GM21576 (cell line): Measurements from ENCODE around the gene CRYBG1.

Source experiments
- ATAC-seq: cut with Tn5 transposase; IDR thresholded peaks from one replicate; pipeline ENCODE4 v1.9.1; 2021; ENCODE audit warnings: mild to moderate bottlenecking, moderate library complexity; ENCODE audit not compliant: unreplicated experiment

The CRYBG1 gene

GRCh38 chr6:106520711-106521401, 160.3 kb downstream of the CRYBG1 start:
- peak; percentile 58 for ATAC-seq

DNA sequence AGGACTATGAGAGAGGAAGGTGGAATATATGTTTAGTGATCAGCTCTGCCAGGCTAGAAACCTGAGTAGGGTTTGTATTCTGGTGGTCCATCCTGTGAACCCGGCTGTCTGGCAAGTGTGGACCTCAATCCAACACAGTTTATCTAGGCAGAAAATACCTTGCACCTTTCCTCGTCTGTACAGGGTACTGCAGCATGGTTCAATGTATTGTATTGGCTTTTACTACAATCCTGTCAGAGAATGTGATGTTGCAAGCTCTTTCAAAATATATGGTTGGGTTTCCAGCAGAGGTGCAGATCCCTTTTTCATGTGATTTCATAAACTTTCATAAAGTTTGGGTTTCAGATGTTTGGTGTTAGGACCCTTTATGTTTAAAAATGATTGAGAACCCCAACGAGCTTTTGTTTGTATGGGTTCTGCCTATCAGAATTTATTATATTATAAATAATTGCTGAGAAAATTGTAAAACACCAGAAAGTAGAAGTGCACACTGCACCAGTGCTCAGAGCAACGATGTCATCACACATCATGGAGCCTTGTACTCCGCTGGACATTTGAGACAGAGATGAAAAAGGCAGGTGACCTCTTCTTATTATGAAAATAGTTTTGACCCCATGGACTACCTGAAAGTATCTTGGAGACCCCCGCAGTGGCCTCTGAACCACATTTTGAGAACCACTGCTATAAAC, 162.2 kb downstream of the CRYBG1 start:
- ATAC-seq = no peak

DNA sequence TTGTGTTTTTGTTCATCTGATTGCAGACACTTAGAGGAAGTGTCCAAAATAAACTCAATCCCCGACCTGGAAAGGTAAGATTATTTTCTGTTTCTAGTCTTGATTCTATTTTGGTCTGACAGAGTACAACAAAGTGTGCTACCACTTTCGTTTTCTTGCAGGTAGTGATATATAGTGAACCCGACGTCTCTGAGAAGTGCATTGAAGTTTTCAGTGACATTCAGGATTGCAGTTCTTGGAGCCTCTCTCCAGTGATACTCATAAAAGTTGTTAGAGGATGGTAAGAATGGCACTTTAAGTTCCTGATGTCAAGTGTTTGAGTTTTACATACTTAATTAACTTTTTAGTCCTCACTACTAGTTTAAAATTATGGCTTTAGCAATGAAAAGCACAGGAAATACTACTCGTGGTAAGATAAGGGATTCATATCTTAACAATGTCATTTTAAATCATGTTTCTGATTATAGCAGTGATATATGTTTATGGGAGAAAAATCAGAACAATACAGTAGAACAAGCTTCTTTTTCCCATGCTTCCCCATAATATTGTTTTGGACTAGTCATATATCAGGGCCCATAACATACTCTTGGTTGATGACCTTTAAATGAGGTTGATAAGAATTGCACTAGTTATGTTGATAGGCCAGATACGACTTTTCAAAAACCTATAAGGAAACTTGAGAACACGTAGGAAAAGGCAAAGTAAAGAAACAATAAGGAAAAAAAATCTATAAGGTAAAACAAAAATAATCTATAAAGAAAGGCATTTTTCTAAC, 164.8 kb downstream of the CRYBG1 start:
- peak; percentile 45 for ATAC-seq

DNA sequence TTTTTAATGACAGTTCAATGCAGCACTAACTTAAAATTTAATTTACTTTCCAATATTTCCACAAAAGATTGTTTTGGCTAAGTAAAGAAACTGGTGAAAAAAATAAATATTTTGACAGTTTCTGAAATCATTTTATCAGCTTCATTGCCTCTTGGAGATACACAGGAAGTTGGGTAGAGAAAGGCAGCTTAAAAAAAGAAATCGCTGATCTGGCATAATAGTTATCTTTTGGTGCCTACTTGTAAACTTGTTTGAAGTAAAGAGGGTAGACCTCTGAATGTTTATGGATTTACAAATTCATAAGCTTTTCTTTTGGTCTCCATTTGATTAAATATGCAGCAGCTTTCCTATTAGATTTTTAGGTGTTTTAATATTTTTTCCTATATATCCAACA, 165.4 kb downstream of the CRYBG1 start:
- ATAC-seq = no peak

- no peak for ATAC-seq
Observed at GRCh38 chr6:106527117-106527516, 166.6 kb downstream of the CRYBG1 start.

DNA sequence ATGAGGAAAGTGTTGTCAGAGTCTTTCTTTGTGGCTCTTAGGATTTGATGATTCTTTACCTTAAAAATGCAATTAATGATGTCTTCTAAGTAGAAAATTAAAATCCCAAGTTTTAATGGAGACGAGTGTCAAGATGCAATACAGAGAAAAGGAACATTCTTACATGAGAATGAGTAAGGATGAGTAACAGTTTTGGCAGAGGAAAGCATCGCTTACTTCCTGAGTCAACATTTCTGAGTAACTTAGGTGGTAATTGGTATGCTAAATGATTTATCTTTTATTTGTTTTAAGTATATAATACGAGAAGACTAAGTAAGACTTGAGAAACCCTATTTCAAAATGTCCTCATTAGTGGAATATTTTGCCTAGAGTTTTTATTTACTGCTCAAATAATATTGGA, 167.5 kb downstream of the CRYBG1 start:
- no peak for ATAC-seq

DNA sequence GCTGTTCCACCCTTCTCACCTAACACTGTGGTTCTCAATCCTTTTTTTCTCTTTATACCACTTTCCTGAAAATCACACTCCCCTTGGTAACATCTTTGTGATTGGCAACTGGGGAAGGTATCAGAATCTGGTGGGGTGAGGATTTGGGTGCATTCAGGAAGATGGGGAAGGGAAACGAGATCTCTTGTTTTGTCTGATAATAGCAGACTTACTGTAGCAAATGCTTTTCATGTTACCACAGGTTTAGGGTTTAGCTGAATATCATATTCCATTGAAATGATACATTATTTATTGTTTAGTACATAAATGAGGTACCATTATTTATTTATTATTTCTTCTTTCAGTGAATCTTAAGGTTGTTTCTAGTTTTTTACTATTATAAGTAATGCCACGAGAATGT, 168.0 kb downstream of the CRYBG1 start:
- ATAC-seq = no peak

- ATAC-seq = no peak
Observed at GRCh38 chr6:106529438-106529837, 168.9 kb downstream of the CRYBG1 start.

DNA sequence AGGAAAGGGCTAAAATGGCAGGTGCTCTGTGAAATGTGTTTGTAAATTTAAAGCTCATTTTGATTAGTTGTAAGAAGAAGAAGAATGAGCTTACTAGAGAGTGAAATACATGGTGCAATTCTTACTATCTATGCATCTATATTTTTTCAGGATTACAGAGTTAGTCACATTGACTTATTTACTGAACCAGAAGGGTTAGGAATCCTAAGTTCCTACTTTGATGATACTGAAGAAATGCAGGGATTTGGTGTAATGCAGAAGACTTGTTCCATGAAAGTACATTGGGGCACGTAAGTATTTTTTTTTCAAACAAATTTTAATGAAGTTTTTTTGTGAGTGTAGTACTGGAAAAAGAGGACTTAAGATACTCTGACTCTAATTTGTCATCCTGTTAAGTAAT, 169.5 kb downstream of the CRYBG1 start:
- ATAC-seq = no peak

DNA sequence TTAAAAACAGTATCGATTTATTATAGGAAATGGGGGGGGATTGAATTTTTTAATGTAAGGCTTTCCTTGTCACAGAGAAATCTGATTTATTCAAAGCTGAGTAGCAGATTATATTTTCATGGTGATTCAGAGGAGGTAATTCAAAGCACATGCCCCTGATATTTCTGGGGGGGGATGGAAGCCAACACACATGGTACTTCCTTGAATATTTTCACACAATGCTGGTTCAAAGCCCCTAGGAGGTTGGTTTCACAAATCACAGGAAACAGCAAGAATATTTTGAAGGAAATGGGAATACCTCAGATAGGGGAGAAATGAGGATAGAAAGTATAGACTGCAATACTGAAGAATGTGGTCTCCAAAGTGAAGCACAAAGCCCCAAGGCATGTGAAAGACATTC, 170.0 kb downstream of the CRYBG1 start:
- ATAC-seq = no peak

DNA sequence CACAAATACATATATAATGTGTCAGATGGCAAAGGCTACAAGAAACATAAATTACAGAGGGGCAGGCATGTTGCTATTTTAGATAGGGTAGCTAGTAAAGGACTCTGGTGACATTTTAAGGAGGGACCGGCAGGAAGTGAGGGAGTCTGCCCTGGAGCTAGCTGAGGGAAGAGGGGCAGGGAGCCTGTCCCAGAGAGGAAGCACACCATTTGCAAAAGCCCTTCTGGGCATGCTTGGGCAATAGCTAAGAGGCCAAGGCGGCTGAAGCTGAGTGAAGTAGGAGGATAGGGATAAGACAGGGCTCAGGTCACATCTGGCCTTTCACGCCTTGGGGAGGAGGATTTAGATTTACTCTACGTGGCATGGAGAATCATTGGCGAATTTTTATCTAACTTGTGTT, 172.5 kb downstream of the CRYBG1 start:
- ATAC-seq = no peak

- ATAC-seq = no peak
Observed at GRCh38 chr6:106534004-106534403, 173.5 kb downstream of the CRYBG1 start.

GRCh38 chr6:106534564-106534982, 174.1 kb downstream of the CRYBG1 start:
- ATAC-seq = no peak

DNA sequence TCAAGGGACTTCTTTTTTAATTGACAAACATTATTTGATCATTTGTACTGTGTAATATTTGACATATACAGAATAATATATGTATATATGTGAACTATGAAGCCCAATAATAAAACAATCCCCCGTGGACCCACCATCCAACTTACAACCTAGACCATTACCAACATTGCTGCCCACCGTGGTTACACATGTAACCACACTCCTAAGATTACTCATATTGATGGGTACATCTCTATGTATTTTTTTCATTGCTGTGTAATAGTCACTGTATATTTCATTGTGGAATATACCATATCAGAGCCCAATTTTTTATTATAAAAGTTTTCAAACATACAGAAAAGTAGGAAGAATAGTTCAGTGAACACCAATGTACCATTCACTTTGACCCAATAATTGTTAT, 174.5 kb downstream of the CRYBG1 start:
- ATAC-seq = no peak

DNA sequence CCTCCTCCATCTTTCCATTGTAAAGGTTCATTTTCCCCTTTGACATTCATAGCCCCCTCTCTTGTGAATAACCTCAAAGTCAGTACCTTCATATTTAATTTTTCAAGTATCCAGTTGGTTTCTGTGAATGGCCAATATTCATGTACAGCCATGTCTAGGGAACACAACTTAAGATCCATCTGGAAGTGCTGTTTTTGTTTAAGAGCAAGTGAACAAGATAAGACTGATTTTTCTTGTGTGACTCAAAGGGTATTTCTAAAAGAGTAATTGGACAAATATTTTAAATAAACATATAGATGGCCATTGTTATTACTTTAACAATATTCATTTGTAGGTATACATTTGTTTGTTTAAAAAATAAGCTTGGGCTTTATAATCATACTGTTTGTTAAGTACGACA, 175.8 kb downstream of the CRYBG1 start:
- ATAC-seq = no peak

GRCh38 chr6:106536851-106537250, 176.3 kb downstream of the CRYBG1 start:
- no peak for ATAC-seq

- ATAC-seq = no peak
Observed at GRCh38 chr6:106537662-106538061, 177.1 kb downstream of the CRYBG1 start.

DNA sequence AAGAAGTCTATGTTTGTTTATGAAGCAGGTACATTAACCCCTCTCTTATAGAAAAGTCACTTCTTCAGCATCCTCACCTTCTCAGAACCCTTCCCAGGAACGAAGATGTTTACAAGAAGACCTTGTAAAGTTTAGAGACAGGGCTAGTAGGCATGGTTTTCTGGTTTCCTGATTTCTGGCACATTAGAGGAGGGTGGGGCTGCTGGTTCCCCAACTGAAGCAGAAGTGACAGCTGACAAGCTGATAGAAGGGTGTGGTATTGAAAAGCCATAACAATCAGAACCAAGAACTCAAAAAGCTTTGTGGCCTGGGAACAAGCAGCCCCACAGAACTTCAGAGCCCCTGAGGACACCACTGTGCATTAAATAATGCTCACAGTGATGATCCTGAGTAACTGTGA, 177.6 kb downstream of the CRYBG1 start:
- ATAC-seq = no peak

GRCh38 chr6:106539936-106540335, 179.4 kb downstream of the CRYBG1 start:
- ATAC-seq = no peak

DNA sequence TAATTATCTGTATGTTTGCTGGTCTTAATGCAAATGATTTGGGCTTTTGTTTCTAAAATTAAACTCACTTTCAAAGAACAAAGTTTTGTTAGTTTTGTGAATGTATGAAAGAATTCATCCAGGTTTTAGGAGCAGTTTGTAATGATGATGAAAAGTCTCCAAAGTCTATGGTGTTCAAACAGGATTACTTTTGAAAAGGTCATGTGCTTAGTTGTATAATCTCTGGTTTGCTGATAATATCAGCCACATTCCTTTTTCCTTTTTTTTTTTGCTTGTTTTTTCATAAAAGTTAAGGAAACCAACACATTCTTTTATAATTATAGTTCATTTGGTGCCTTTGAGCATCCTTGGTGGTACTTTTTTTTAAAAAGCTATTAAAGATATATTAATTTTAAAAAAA, 179.9 kb downstream of the CRYBG1 start:
- ATAC-seq = no peak

- no peak for ATAC-seq
Observed at GRCh38 chr6:106540907-106541306, 180.4 kb downstream of the CRYBG1 start.

GRCh38 chr6:106546261-106546690, 185.8 kb downstream of the CRYBG1 start:
- ATAC-seq = no peak
